Retina (tissue), 1 donor: ENCODE results near the gene CEP350.

Experiments used
- DNase-seq: peaks from one replicate; pipeline ENCODE4 v3.0.0-alpha.2; 2016

The CEP350 gene

GRCh38 chr1:180062452-180062971 lies 107.9 kb downstream of the CEP350 start:
- DNase-seq, result no peak

GRCh38 chr1:180065408-180065807 lies 110.8 kb downstream of the CEP350 start:
- DNase-seq, result no peak

GRCh38 chr1:180066150-180066549 lies 111.5 kb downstream of the CEP350 start:
- DNase-seq, result no peak

GRCh38 chr1:180070286-180070685 lies 115.7 kb downstream of the CEP350 start:
- no peak for DNase-seq

- no peak for DNase-seq
Observed at GRCh38 chr1:180071759-180072158, 117.1 kb downstream of the CEP350 start.

GRCh38 chr1:180080439-180080838 lies 125.8 kb downstream of the CEP350 start:
- DNase-seq, result no peak

GRCh38 chr1:180081474-180081873 lies 126.9 kb downstream of the CEP350 start:
- no peak for DNase-seq

GRCh38 chr1:180083164-180083563 lies 128.6 kb downstream of the CEP350 start:
- DNase-seq, result no peak

- no peak for DNase-seq
Observed at GRCh38 chr1:180084867-180085266, 130.3 kb downstream of the CEP350 start.

GRCh38 chr1:180085331-180085730 lies 130.7 kb downstream of the CEP350 start:
- DNase-seq, result no peak

- no peak for DNase-seq
Observed at GRCh38 chr1:180092931-180093650, 138.5 kb downstream of the CEP350 start.

- no peak for DNase-seq
Observed at GRCh38 chr1:180094705-180095295, 140.2 kb downstream of the CEP350 start.

- DNase-seq, result no peak
Observed at GRCh38 chr1:180096584-180097325, 142.1 kb downstream of the CEP350 start.

GRCh38 chr1:180097326-180097605 lies 142.7 kb downstream of the CEP350 start:
- no peak for DNase-seq

GRCh38 chr1:180101411-180101810 lies 146.8 kb downstream of the CEP350 start:
- DNase-seq, result no peak

- DNase-seq, result no peak
Observed at GRCh38 chr1:180103819-180104218, 149.2 kb downstream of the CEP350 start.

GRCh38 chr1:180112091-180112490 lies 157.5 kb downstream of the CEP350 start:
- DNase-seq, result no peak

GRCh38 chr1:180112984-180113647 lies 158.5 kb downstream of the CEP350 start:
- no peak for DNase-seq

- DNase-seq, result no peak
Observed at GRCh38 chr1:180114396-180114945, 159.9 kb downstream of the CEP350 start.

GRCh38 chr1:180116964-180117763 lies 162.6 kb downstream of the CEP350 start:
- DNase-seq, result no peak

- no peak for DNase-seq
Observed at GRCh38 chr1:180117764-180118116, 163.1 kb downstream of the CEP350 start.

GRCh38 chr1:180119837-180120236 lies 165.2 kb downstream of the CEP350 start:
- no peak for DNase-seq
